Measurements from ENCODE around the gene RAB8A. TPM values are rescaled to one million over a fixed set of nuclear protein-coding genes. Genes with fewer than 3 reads are reported as not detected.

RAB8A gene
- total and polyA plus RNA-seq, 9 of the 15 experiments (the other 6 are each of a cell fraction or from before 2014, with no cell fraction given): 11.2 to 102 (median 53.2) TPM

DNA sequence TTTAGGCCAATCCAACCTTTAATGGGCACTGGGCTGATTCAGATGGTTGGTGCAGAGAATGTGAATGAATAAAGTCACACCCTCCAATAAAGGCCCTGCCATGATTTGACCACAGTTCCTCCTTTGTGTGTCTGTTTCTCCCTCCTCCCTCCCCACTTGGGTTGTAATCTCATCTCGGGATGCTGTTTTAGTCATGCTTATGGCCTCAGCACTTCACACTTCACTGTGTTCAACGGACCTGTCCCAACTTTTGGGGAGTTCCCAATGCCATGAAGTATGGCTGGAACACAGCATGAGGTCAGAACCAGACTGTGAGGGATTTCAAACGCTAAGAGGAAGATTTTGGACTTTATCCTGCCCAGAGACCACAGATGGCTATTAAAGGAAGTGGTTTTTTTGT, 5.6 kb upstream of the RAB8A start:
- intact Hi-C loops (cut with micrococcal nuclease): no loop called here
- Histone ChIP-seq H3K9me1 (ENCODE audit: control insufficient read depth, insufficient read depth, low read length) (no peaks in the 10 kb centered on the region), H3K79me2 (ENCODE audit: control insufficient read depth, insufficient read depth, low read length) (no peaks in the 10 kb centered on the region), H3K9me3 (replicated peaks; ENCODE audit: control insufficient read depth, insufficient read depth, low read depth, low read length) (no peaks in the 10 kb centered on the region), H4K20me1 (replicated peaks; ENCODE audit: control insufficient read depth, insufficient read depth, low read length) (no peaks in the 10 kb centered on the region), H3K27ac (ENCODE audit: extremely low read depth, low read depth, low read length) (no peak overlapping the region), H3K4me2 (ENCODE audit: insufficient read depth, low read length) (no peak overlapping the region), H2AFZ (ENCODE audit: low read depth, low read length) (no peak overlapping the region), H3K4me1 (replicated peaks in 1 of 2; ENCODE audit: control insufficient read depth in 2 of 2, insufficient read depth in 2 of 2, low read length in 2 of 2) (peaks cover 8 to 9% of the 10 kb centered on the region in 2 experiments; a peak in 4 of 5 replicates), H3K36me3 (ENCODE audit: control insufficient read depth, insufficient read depth, low read length) (peaks cover 17% of the 10 kb centered on the region; the same call in 1 of the 3 replicates), H3K9ac (ENCODE audit: insufficient read depth in 1 of 2, low read depth in 2 of 2, low read length in 2 of 2) (no peak overlapping the region), H3K4me3 (no peak overlapping the region), H3K27me3 (ENCODE audit: control insufficient read depth in 2 of 2, insufficient read depth in 2 of 2, low read length in 2 of 2) (no peaks in the 10 kb centered on the region)
- POLR2A ChIA-PET: interaction anchor here (1.0 kb wide), 1 partner anchor 17 kb away, joined by 3 read pairs; no protein-coding TSS in a partner anchor
- in situ Hi-C loops (cut with MboI): no loop called here
- FAIRE-seq (peak; percentile 48), DNase-seq (ENCODE audit: extremely low read depth in 1 of 4, low spot score in 3 of 4) (peak in 2 of 4 experiments; percentile 26 to 28), ATAC-seq (peak; percentile 65; the same call in 2 of the 3 replicates)
- CTCF ChIA-PET (ENCODE audit: low intra/inter-chr PET ratio): no interaction called here
- WGBS (ENCODE audit: insufficient coverage, low coverage, missing lambda C conversion rate): 10% methylated on average over 3 of the region's 3 CpGs
- BruUV-seq (replicated peaks): no TSS peak
- TF ChIP-seq, protein P1, sequence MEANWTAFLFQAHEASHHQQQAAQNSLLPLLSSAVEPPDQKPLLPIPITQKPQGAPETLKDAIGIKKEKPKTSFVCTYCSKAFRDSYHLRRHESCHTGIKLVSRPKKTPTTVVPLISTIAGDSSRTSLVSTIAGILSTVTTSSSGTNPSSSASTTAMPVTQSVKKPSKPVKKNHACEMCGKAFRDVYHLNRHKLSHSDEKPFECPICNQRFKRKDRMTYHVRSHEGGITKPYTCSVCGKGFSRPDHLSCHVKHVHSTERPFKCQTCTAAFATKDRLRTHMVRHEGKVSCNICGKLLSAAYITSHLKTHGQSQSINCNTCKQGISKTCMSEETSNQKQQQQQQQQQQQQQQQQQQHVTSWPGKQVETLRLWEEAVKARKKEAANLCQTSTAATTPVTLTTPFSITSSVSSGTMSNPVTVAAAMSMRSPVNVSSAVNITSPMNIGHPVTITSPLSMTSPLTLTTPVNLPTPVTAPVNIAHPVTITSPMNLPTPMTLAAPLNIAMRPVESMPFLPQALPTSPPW (CRISPR knock-in tag; IDR thresholded peaks at IDR 0.05): peak; percentile 27; the same call in 1 of the 2 replicates
- TF ChIP-seq, protein P2, sequence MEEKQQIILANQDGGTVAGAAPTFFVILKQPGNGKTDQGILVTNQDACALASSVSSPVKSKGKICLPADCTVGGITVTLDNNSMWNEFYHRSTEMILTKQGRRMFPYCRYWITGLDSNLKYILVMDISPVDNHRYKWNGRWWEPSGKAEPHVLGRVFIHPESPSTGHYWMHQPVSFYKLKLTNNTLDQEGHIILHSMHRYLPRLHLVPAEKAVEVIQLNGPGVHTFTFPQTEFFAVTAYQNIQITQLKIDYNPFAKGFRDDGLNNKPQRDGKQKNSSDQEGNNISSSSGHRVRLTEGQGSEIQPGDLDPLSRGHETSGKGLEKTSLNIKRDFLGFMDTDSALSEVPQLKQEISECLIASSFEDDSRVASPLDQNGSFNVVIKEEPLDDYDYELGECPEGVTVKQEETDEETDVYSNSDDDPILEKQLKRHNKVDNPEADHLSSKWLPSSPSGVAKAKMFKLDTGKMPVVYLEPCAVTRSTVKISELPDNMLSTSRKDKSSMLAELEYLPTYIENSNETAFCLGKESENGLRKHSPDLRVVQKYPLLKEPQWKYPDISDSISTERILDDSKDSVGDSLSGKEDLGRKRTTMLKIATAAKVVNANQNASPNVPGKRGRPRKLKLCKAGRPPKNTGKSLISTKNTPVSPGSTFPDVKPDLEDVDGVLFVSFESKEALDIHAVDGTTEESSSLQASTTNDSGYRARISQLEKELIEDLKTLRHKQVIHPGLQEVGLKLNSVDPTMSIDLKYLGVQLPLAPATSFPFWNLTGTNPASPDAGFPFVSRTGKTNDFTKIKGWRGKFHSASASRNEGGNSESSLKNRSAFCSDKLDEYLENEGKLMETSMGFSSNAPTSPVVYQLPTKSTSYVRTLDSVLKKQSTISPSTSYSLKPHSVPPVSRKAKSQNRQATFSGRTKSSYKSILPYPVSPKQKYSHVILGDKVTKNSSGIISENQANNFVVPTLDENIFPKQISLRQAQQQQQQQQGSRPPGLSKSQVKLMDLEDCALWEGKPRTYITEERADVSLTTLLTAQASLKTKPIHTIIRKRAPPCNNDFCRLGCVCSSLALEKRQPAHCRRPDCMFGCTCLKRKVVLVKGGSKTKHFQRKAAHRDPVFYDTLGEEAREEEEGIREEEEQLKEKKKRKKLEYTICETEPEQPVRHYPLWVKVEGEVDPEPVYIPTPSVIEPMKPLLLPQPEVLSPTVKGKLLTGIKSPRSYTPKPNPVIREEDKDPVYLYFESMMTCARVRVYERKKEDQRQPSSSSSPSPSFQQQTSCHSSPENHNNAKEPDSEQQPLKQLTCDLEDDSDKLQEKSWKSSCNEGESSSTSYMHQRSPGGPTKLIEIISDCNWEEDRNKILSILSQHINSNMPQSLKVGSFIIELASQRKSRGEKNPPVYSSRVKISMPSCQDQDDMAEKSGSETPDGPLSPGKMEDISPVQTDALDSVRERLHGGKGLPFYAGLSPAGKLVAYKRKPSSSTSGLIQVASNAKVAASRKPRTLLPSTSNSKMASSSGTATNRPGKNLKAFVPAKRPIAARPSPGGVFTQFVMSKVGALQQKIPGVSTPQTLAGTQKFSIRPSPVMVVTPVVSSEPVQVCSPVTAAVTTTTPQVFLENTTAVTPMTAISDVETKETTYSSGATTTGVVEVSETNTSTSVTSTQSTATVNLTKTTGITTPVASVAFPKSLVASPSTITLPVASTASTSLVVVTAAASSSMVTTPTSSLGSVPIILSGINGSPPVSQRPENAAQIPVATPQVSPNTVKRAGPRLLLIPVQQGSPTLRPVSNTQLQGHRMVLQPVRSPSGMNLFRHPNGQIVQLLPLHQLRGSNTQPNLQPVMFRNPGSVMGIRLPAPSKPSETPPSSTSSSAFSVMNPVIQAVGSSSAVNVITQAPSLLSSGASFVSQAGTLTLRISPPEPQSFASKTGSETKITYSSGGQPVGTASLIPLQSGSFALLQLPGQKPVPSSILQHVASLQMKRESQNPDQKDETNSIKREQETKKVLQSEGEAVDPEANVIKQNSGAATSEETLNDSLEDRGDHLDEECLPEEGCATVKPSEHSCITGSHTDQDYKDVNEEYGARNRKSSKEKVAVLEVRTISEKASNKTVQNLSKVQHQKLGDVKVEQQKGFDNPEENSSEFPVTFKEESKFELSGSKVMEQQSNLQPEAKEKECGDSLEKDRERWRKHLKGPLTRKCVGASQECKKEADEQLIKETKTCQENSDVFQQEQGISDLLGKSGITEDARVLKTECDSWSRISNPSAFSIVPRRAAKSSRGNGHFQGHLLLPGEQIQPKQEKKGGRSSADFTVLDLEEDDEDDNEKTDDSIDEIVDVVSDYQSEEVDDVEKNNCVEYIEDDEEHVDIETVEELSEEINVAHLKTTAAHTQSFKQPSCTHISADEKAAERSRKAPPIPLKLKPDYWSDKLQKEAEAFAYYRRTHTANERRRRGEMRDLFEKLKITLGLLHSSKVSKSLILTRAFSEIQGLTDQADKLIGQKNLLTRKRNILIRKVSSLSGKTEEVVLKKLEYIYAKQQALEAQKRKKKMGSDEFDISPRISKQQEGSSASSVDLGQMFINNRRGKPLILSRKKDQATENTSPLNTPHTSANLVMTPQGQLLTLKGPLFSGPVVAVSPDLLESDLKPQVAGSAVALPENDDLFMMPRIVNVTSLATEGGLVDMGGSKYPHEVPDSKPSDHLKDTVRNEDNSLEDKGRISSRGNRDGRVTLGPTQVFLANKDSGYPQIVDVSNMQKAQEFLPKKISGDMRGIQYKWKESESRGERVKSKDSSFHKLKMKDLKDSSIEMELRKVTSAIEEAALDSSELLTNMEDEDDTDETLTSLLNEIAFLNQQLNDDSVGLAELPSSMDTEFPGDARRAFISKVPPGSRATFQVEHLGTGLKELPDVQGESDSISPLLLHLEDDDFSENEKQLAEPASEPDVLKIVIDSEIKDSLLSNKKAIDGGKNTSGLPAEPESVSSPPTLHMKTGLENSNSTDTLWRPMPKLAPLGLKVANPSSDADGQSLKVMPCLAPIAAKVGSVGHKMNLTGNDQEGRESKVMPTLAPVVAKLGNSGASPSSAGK (IDR thresholded peaks at IDR 0.05): peak; percentile 27; the same call in 1 of the 2 replicates
- TF ChIP-seq SOX6 (IDR thresholded peaks at IDR 0.05): 0 out of 2 replicates have a peak, but pooled peaks have one; percentile 9
- peak; percentile 21; the same call in 1 of the 2 replicates for TF ChIP-seq PKNOX1 (IDR thresholded peaks at IDR 0.05)
- no peak for TF ChIP-seq RBFOX2 (IDR thresholded peaks at IDR 0.05; ENCODE audit: low read depth, low read length)
- TF ChIP-seq TAF7 (tag; IDR thresholded peaks at IDR 0.05): no peak
- TF ChIP-seq, protein P3, sequence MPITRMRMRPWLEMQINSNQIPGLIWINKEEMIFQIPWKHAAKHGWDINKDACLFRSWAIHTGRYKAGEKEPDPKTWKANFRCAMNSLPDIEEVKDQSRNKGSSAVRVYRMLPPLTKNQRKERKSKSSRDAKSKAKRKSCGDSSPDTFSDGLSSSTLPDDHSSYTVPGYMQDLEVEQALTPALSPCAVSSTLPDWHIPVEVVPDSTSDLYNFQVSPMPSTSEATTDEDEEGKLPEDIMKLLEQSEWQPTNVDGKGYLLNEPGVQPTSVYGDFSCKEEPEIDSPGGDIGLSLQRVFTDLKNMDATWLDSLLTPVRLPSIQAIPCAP (CRISPR knock-in tag; IDR thresholded peaks at IDR 0.05; ENCODE audit: borderline replicate concordance): no peak
